ENCODE results near the gene TBL3. TPM values are rescaled to one million over a fixed set of nuclear protein-coding genes. Genes with fewer than 3 reads are reported as not detected.

TBL3 gene
- total and polyA plus RNA-seq, 9 of the 15 experiments (the other 6 are each of a cell fraction or from before 2014, with no cell fraction given), result 0.97 to 117 (median 24.5) TPM

- TF ChIP-seq MED1 (CRISPR knock-in tag; IDR thresholded peaks at IDR 0.05; ENCODE audit: borderline replicate concordance) (no peak), NFIC (IDR thresholded peaks at IDR 0.05) (peak; percentile 47), ZNF3 (CRISPR knock-in tag; IDR thresholded peaks at IDR 0.05) (no peak), RBM34 (IDR thresholded peaks at IDR 0.05; ENCODE audit: borderline replicate concordance, insufficient read depth, low read length) (no peak), PML (IDR thresholded peaks at IDR 0.05; ENCODE audit: low read length) (peak; percentile 78), ZBTB5 (IDR thresholded peaks at IDR 0.05) (no peak), VEZF1 (CRISPR knock-in tag; IDR thresholded peaks at IDR 0.05) (peak; percentile 62; the same call in 1 of the 2 replicates), ZNF174 (CRISPR knock-in tag; IDR thresholded peaks at IDR 0.05) (no peak), ZNF57 (CRISPR knock-in tag; IDR thresholded peaks at IDR 0.05) (no peak), NONO (IDR thresholded peaks at IDR 0.05; ENCODE audit: low read depth in 2 of 2, low read length in 1 of 2) (peak; percentile 53 to 81; a peak in 1 of 4 replicates), CREB3 (tag; conservative IDR thresholded peaks at IDR 0.05; ENCODE audit: low read depth) (peak; percentile 58; the same call in 1 of the 2 replicates), TFE3 (CRISPR knock-in tag; IDR thresholded peaks at IDR 0.05) (no peak), RBM25 (IDR thresholded peaks at IDR 0.05; ENCODE audit: low read depth, low read length, severe bottlenecking) (no peak), ZBTB49 (CRISPR knock-in tag; IDR thresholded peaks at IDR 0.05; ENCODE audit: borderline replicate concordance) (no peak), CBFA2T3 (IDR thresholded peaks at IDR 0.05) (no peak), ZNF699 (CRISPR knock-in tag; IDR thresholded peaks at IDR 0.05; ENCODE audit: insufficient replicate concordance) (no peak), CTBP1 (IDR thresholded peaks at IDR 0.05; ENCODE audit: borderline replicate concordance) (peak; percentile 77), NFE2L1 (tag; IDR thresholded peaks at IDR 0.05; ENCODE audit: borderline replicate concordance, low read depth) (no peak), EZH2 (IDR thresholded peaks at IDR 0.05; ENCODE audit: borderline replicate concordance, low read depth, low read length) (no peak)
Observed at GRCh38 chr16:2009791-2010510, 38.1 kb downstream of the TBL3 start, which contains the start of gene ZNF598 (continued).
